DOHH2 (cell line): Measurements from ENCODE around the gene IGF2BP1.

ENCODE experiments used
- H3F3A ChIP-seq: fragments of 200-600 bp; sonication (generic), shearing (Covaris generic); 2 replicates; pipeline ENCODE4 v1.6.0; 2016; ENCODE audit warnings: antibody characterized with exemption, mild to moderate bottlenecking; ENCODE audit not compliant: control insufficient read depth, insufficient read depth
- H3K27ac ChIP-seq: fragments of 200-600 bp; sonication (generic); 2 replicates; pipeline ENCODE4 v1.5.1; 2014; ENCODE audit warnings: low read depth, mild to moderate bottlenecking, low read length, moderate library complexity
- H3K27me3 ChIP-seq: fragments of 200-600 bp; sonication (generic); 2 replicates; pipeline ENCODE4 v1.6.1; 2014; ENCODE audit warnings: mild to moderate bottlenecking, low read length, mixed read lengths; ENCODE audit not compliant: control insufficient read depth
- H3K36me3 ChIP-seq: fragments of 200-600 bp; sonication (generic); 2 replicates; pipeline ENCODE4 v1.6.1; 2014; ENCODE audit warnings: mild to moderate bottlenecking, low read length, moderate library complexity, mixed read lengths; ENCODE audit not compliant: control insufficient read depth
- H3K4me1 ChIP-seq: fragments of 200-600 bp; sonication (generic); 2 replicates; pipeline ENCODE4 v1.6.1; 2014; ENCODE audit warnings: mild to moderate bottlenecking, low read length, mixed read lengths; ENCODE audit not compliant: control insufficient read depth
- H3K4me2 ChIP-seq: fragments of 200-600 bp; sonication (generic); 2 replicates; pipeline ENCODE4 v1.6.0; 2014; ENCODE audit warnings: mild to moderate bottlenecking, low read length, moderate library complexity
- H3K4me3 ChIP-seq: fragments of 200-600 bp; sonication (generic); 2 replicates; pipeline ENCODE4 v1.5.1; 2014; ENCODE audit warnings: mild to moderate bottlenecking, low read length, mixed read lengths
- H3K79me2 ChIP-seq: fragments of 200-600 bp; sonication (generic); 2 replicates; pipeline ENCODE4 v1.6.1; 2014; ENCODE audit warnings: mild to moderate bottlenecking, low read length, mixed read lengths; ENCODE audit not compliant: control insufficient read depth
- H3K9me2 ChIP-seq: fragments of 200-600 bp; sonication (generic); replicated peaks from 2 replicates; pipeline ENCODE4 v1.6.1; 2014; ENCODE audit warnings: mild to moderate bottlenecking, low read length, mixed read lengths; ENCODE audit not compliant: control insufficient read depth
- H3K9me3 ChIP-seq: fragments of 200-600 bp; sonication (generic); 2 replicates; pipeline ENCODE4 v1.6.1; 2014; ENCODE audit warnings: antibody characterized with exemption, low read length, mixed read lengths; ENCODE audit not compliant: control insufficient read depth, insufficient read depth
- H4K20me1 ChIP-seq: fragments of 200-600 bp; sonication (generic); 2 replicates; pipeline ENCODE4 v1.6.0; 2014; ENCODE audit warnings: low read depth, mild to moderate bottlenecking, antibody characterized with exemption, low read length, moderate library complexity; ENCODE audit not compliant: control insufficient read depth, insufficient read depth
- CTCF ChIP-seq: fragments of 200-600 bp; sonication (generic); IDR thresholded peaks from one replicate; pipeline ENCODE4 v1.5.1; 2014; ENCODE audit warnings: antibody characterized with exemption, mild to moderate bottlenecking, low read depth, low read length; ENCODE audit not compliant: poor library complexity, severe bottlenecking
- EZH2phosphoT487 ChIP-seq: fragments of 200-600 bp; sonication (generic); IDR thresholded peaks from 2 replicates; pipeline ENCODE4 v1.6.1; 2017; ENCODE audit warnings: borderline replicate concordance, mild to moderate bottlenecking, antibody characterized with exemption, low read length, moderate library complexity, mixed read lengths

Gene IGF2BP1

GRCh38 chr17:49046912-49047311 is 49.7 kb downstream of the IGF2BP1 start:
- Histone ChIP-seq H3K4me1 (no peaks in the 10 kb centered on the region), H3K9me2 (no peaks in the 10 kb centered on the region), H3K27me3 (peaks cover 4% of the 10 kb centered on the region; the same call in 1 of the 2 replicates), H3F3A (no peaks in the 10 kb centered on the region), H3K79me2 (no peaks in the 10 kb centered on the region), H3K27ac (no peak overlapping the region), H3K4me3 (no peak overlapping the region), H3K9me3 (no peaks in the 10 kb centered on the region), H3K4me2 (no peak overlapping the region), H4K20me1 (no peaks in the 10 kb centered on the region), H3K36me3 (no peaks in the 10 kb centered on the region)
- TF ChIP-seq CTCF (no peak), EZH2phosphoT487 (no peak)

GRCh38 chr17:49049265-49049664 is 52.1 kb downstream of the IGF2BP1 start:
- no peaks in the 10 kb centered on the region for H3F3A ChIP-seq
- H4K20me1 ChIP-seq, result no peaks in the 10 kb centered on the region
- no peak overlapping the region for H3K4me3 ChIP-seq
- H3K27me3 ChIP-seq, result peaks cover 18% of the 10 kb centered on the region
- H3K4me2 ChIP-seq, result no peak overlapping the region
- no peak for TF ChIP-seq CTCF
- no peak for TF ChIP-seq EZH2phosphoT487
- no peaks in the 10 kb centered on the region for H3K9me2 ChIP-seq
- H3K79me2 ChIP-seq, result no peaks in the 10 kb centered on the region
- no peak overlapping the region for H3K27ac ChIP-seq
- no peaks in the 10 kb centered on the region for H3K36me3 ChIP-seq
- no peaks in the 10 kb centered on the region for H3K4me1 ChIP-seq
- H3K9me3 ChIP-seq, result no peaks in the 10 kb centered on the region

- H3F3A ChIP-seq, result no peaks in the 10 kb centered on the region
- TF ChIP-seq EZH2phosphoT487 (no peak), CTCF (no peak)
Measured at GRCh38 chr17:49050611-49051010, 53.4 kb downstream of the IGF2BP1 start.

GRCh38 chr17:49051269-49051668 is 54.1 kb downstream of the IGF2BP1 start:
- no peaks in the 10 kb centered on the region for H3F3A ChIP-seq

More at GRCh38 chr17:49050611-49051010, 53.4 kb downstream of the IGF2BP1 start:
- Histone ChIP-seq H3K36me3 (no peaks in the 10 kb centered on the region), H3K9me3 (no peaks in the 10 kb centered on the region), H3K79me2 (no peaks in the 10 kb centered on the region), H3K9me2 (no peaks in the 10 kb centered on the region), H3K27ac (no peak overlapping the region), H3K4me1 (no peaks in the 10 kb centered on the region), H4K20me1 (no peaks in the 10 kb centered on the region), H3K27me3 (peaks cover 14% of the 10 kb centered on the region), H3K4me3 (no peak overlapping the region), H3K4me2 (no peak overlapping the region)

More at GRCh38 chr17:49051269-49051668, 54.1 kb downstream of the IGF2BP1 start:
- Histone ChIP-seq H3K9me2 (no peaks in the 10 kb centered on the region), H3K36me3 (no peaks in the 10 kb centered on the region), H3K4me3 (no peak overlapping the region), H3K9me3 (no peaks in the 10 kb centered on the region), H3K4me1 (no peaks in the 10 kb centered on the region), H3K4me2 (no peak overlapping the region), H3K27me3 (peaks cover 14% of the 10 kb centered on the region), H3K27ac (no peak overlapping the region), H4K20me1 (no peaks in the 10 kb centered on the region), H3K79me2 (no peaks in the 10 kb centered on the region)
- TF ChIP-seq CTCF (no peak), EZH2phosphoT487 (no peak)
